ENCODE measurements around the gene ZNF467.

ZNF467 gene

GRCh38 chr7:149815661-149816266 is 42.4 kb upstream of the ZNF467 start:
- H3K4me3 ChIP-seq (ENCODE audit: low read depth, low read length): no peak overlapping the region
- no peak for DNase-seq (ENCODE audit: low read depth)
- no peak for TF ChIP-seq CTCF (IDR thresholded peaks at IDR 0.05; ENCODE audit: insufficient read depth, low read depth, low read length, missing control alignments)

GRCh38 chr7:149815121-149815520 is 41.7 kb upstream of the ZNF467 start:
- no peak overlapping the region for H3K4me3 ChIP-seq (ENCODE audit: low read depth, low read length)
- DNase-seq (ENCODE audit: low read depth): no peak
- TF ChIP-seq CTCF (IDR thresholded peaks at IDR 0.05; ENCODE audit: insufficient read depth, low read depth, low read length, missing control alignments): no peak

- DNase-seq (ENCODE audit: low read depth): no peak
- TF ChIP-seq CTCF (IDR thresholded peaks at IDR 0.05; ENCODE audit: insufficient read depth, low read depth, low read length, missing control alignments): no peak
- no peak overlapping the region for H3K4me3 ChIP-seq (ENCODE audit: low read depth, low read length)
Observed at GRCh38 chr7:149814494-149814893, 41.1 kb upstream of the ZNF467 start.

- no peak for TF ChIP-seq CTCF (IDR thresholded peaks at IDR 0.05; ENCODE audit: insufficient read depth, low read depth, low read length, missing control alignments)
Observed at GRCh38 chr7:149813254-149814035, 40.1 kb upstream of the ZNF467 start.

GRCh38 chr7:149811831-149812490 is 38.6 kb upstream of the ZNF467 start:
- DNase-seq (ENCODE audit: low read depth): no peak
- no peak for TF ChIP-seq CTCF (IDR thresholded peaks at IDR 0.05; ENCODE audit: insufficient read depth, low read depth, low read length, missing control alignments)
- H3K4me3 ChIP-seq (ENCODE audit: low read depth, low read length): no peak overlapping the region

More at GRCh38 chr7:149813254-149814035, 40.1 kb upstream of the ZNF467 start:
- H3K4me3 ChIP-seq (ENCODE audit: low read depth, low read length): no peak overlapping the region
- no peak for DNase-seq (ENCODE audit: low read depth)

GRCh38 chr7:149811221-149811620 is 37.8 kb upstream of the ZNF467 start:
- no peak overlapping the region for H3K4me3 ChIP-seq (ENCODE audit: low read depth, low read length)
- peak; percentile 21 for TF ChIP-seq CTCF (IDR thresholded peaks at IDR 0.05; ENCODE audit: insufficient read depth, low read depth, low read length, missing control alignments)
- no peak for DNase-seq (ENCODE audit: low read depth)

Measured in GM12865 (cell line).